Measurements from ENCODE around the gene XYLT1. TPM values are rescaled to one million over a fixed set of nuclear protein-coding genes. Genes with fewer than 3 reads are reported as not detected.

XYLT1 gene
- total and polyA plus RNA-seq, 2 experiments from 2014 or later = 4.5 to 26.3 TPM

- in situ Hi-C loops (cut with MboI) = no loop called here
- H3K4me2 ChIP-seq (ENCODE audit: unreplicated experiment) = no peak overlapping the region
- H3K4me1 ChIP-seq (ENCODE audit: insufficient read depth) = peaks cover 32% of the 10 kb centered on the region
- H3K9ac ChIP-seq = no peak overlapping the region
- no peak for DNase-seq
- no peaks in the 10 kb centered on the region for H3K9me3 ChIP-seq (ENCODE audit: low read depth)
- TF ChIP-seq EZH2 (IDR thresholded peaks at IDR 0.05; ENCODE audit: insufficient read depth, poor library complexity, severe bottlenecking) = no peak
- no peak for TF ChIP-seq EZH2phosphoT487 (IDR thresholded peaks at IDR 0.05; ENCODE audit: insufficient read depth, low read depth)
- peaks cover 12% of the 10 kb centered on the region; the same call in 1 of the 2 replicates for H4K20me1 ChIP-seq (ENCODE audit: insufficient read depth)
- H3F3A ChIP-seq (ENCODE audit: insufficient read depth) = peaks cover 57% of the 10 kb centered on the region
- no peak overlapping the region for H3K4me3 ChIP-seq
- H3K9me2 ChIP-seq (ENCODE audit: insufficient read depth) = no peaks in the 10 kb centered on the region
- H2AFZ ChIP-seq = no peak overlapping the region
- peaks cover 89% of the 10 kb centered on the region for H3K79me2 ChIP-seq (ENCODE audit: insufficient read depth)
- H3K27ac ChIP-seq = peak overlapping the region; percentile 24; the same call in 1 of the 2 replicates
- WGBS, 2 experiments (ENCODE audit: low coverage in 1 of 2, low lambda C conversion rate in 2 of 2, missing lambda C conversion rate in 2 of 2) = 73 to 92% methylated on average over 3 of the region's 3 CpGs
- H3K36me3 ChIP-seq (ENCODE audit: low read depth) = no peaks in the 10 kb centered on the region
- no peaks in the 10 kb centered on the region for H3K27me3 ChIP-seq (replicated peaks; ENCODE audit: insufficient read depth)
These were observed 102.3 kb downstream of the XYLT1 start for GRCh38 chr16:17368446-17368845.

- Histone ChIP-seq H3K27ac (peak overlapping the region; percentile 24; the same call in 1 of the 2 replicates), H3K4me1 (ENCODE audit: insufficient read depth) (peaks cover 35% of the 10 kb centered on the region), H2AFZ (no peak overlapping the region), H3K9me2 (ENCODE audit: insufficient read depth) (no peaks in the 10 kb centered on the region), H3K79me2 (ENCODE audit: insufficient read depth) (peaks cover 89% of the 10 kb centered on the region), H3K27me3 (replicated peaks; ENCODE audit: insufficient read depth) (no peaks in the 10 kb centered on the region), H3K9ac (no peak overlapping the region), H3K9me3 (ENCODE audit: low read depth) (no peaks in the 10 kb centered on the region), H3K4me2 (ENCODE audit: unreplicated experiment) (peak overlapping the region; percentile 27), H3K36me3 (ENCODE audit: low read depth) (no peaks in the 10 kb centered on the region), H3F3A (ENCODE audit: insufficient read depth) (peaks cover 61% of the 10 kb centered on the region), H3K4me3 (no peak overlapping the region), H4K20me1 (ENCODE audit: insufficient read depth) (peaks cover 9% of the 10 kb centered on the region; the same call in 1 of the 2 replicates)
- 38 to 42% methylated on average over 10 of the region's 10 CpGs for WGBS, 2 experiments (ENCODE audit: low coverage in 1 of 2, low lambda C conversion rate in 2 of 2, missing lambda C conversion rate in 2 of 2)
- in situ Hi-C loops (cut with MboI) = no loop called here
- TF ChIP-seq EZH2phosphoT487 (IDR thresholded peaks at IDR 0.05; ENCODE audit: insufficient read depth, low read depth) = no peak
- no peak for TF ChIP-seq EZH2 (IDR thresholded peaks at IDR 0.05; ENCODE audit: insufficient read depth, poor library complexity, severe bottlenecking)
- DNase-seq = peak; percentile 85
These were observed 102.8 kb downstream of the XYLT1 start for GRCh38 chr16:17367923-17368322.

GRCh38 chr16:17367036-17367435 lies 103.7 kb downstream of the XYLT1 start:
- no peak overlapping the region for H3K9ac ChIP-seq
- no peak overlapping the region for H3K27ac ChIP-seq
- no peak overlapping the region for H3K4me3 ChIP-seq
- H3K9me3 ChIP-seq (ENCODE audit: low read depth) = no peaks in the 10 kb centered on the region
- H3K36me3 ChIP-seq (ENCODE audit: low read depth) = no peaks in the 10 kb centered on the region
- in situ Hi-C loops (cut with MboI) = no loop called here
- H3K9me2 ChIP-seq (ENCODE audit: insufficient read depth) = no peaks in the 10 kb centered on the region
- H2AFZ ChIP-seq = no peak overlapping the region
- H3K79me2 ChIP-seq (ENCODE audit: insufficient read depth) = peaks cover 89% of the 10 kb centered on the region
- no peak for TF ChIP-seq EZH2 (IDR thresholded peaks at IDR 0.05; ENCODE audit: insufficient read depth, poor library complexity, severe bottlenecking)
- no peak for TF ChIP-seq EZH2phosphoT487 (IDR thresholded peaks at IDR 0.05; ENCODE audit: insufficient read depth, low read depth)
- H3K27me3 ChIP-seq (replicated peaks; ENCODE audit: insufficient read depth) = no peaks in the 10 kb centered on the region
- no peak overlapping the region for H3K4me2 ChIP-seq (ENCODE audit: unreplicated experiment)
- 0 out of 2 replicates have a peak, but pooled peaks cover under 1% of the 10 kb centered on the region for H4K20me1 ChIP-seq (ENCODE audit: insufficient read depth)
- WGBS, 2 experiments (ENCODE audit: low coverage in 1 of 2, low lambda C conversion rate in 2 of 2, missing lambda C conversion rate in 2 of 2) = 70 to 74% methylated on average over 9 of the region's 9 CpGs
- peaks cover 41% of the 10 kb centered on the region for H3K4me1 ChIP-seq (ENCODE audit: insufficient read depth)
- DNase-seq = no peak
- H3F3A ChIP-seq (ENCODE audit: insufficient read depth) = peaks cover 66% of the 10 kb centered on the region

- Histone ChIP-seq H3K79me2 (ENCODE audit: insufficient read depth) (peaks cover 89% of the 10 kb centered on the region), H3K4me3 (no peak overlapping the region), H3K27me3 (replicated peaks; ENCODE audit: insufficient read depth) (no peaks in the 10 kb centered on the region), H3K4me2 (ENCODE audit: unreplicated experiment) (no peak overlapping the region), H3K27ac (peak overlapping the region; percentile 86), H3K9ac (peak overlapping the region; percentile 76; the same call in 1 of the 2 replicates), H3F3A (ENCODE audit: insufficient read depth) (peaks cover 72% of the 10 kb centered on the region), H3K36me3 (ENCODE audit: low read depth) (no peaks in the 10 kb centered on the region), H3K4me1 (ENCODE audit: insufficient read depth) (peaks cover 48% of the 10 kb centered on the region), H3K9me3 (ENCODE audit: low read depth) (no peaks in the 10 kb centered on the region), H4K20me1 (ENCODE audit: insufficient read depth) (peaks cover 4% of the 10 kb centered on the region; the same call in 1 of the 2 replicates), H2AFZ (no peak overlapping the region), H3K9me2 (ENCODE audit: insufficient read depth) (no peaks in the 10 kb centered on the region)
- 93 to 96% methylated on average over 8 of the region's 8 CpGs for WGBS, 2 experiments (ENCODE audit: low coverage in 1 of 2, low lambda C conversion rate in 2 of 2, missing lambda C conversion rate in 2 of 2)
- in situ Hi-C loops (cut with MboI) = no loop called here
- DNase-seq = no peak
- TF ChIP-seq EZH2phosphoT487 (IDR thresholded peaks at IDR 0.05; ENCODE audit: insufficient read depth, low read depth) (no peak), EZH2 (IDR thresholded peaks at IDR 0.05; ENCODE audit: insufficient read depth, poor library complexity, severe bottlenecking) (no peak)
These were observed 104.3 kb downstream of the XYLT1 start for GRCh38 chr16:17366299-17366961.
